ENCODE data around the gene GPAT3.
A peak's percentile ranks its signal among the peaks of the same experiment; 100 is the strongest.

GPAT3 gene

GRCh38 chr4:83510442-83510841, 25.5 kb upstream of the GPAT3 start:
- H3K36me3 ChIP-seq (ENCODE audit: control insufficient read depth, insufficient read depth, low read length), result no peaks in the 10 kb centered on the region
- no peak overlapping the region for H3K27ac ChIP-seq (ENCODE audit: low read depth, low read length)
- no peak overlapping the region for H4K5ac ChIP-seq (ENCODE audit: low read length)
- H3K4ac ChIP-seq (ENCODE audit: low read depth, low read length), result no peak overlapping the region
- no peak overlapping the region for H3K56ac ChIP-seq (ENCODE audit: low read length)
- no peak overlapping the region for H3K23ac ChIP-seq (ENCODE audit: low read length)
- WGBS (ENCODE audit: extremely low coverage, insufficient coverage, low lambda C conversion rate), result no CpG with 5 or more reads among the region's 4 CpGs
- H3K27me3 ChIP-seq (ENCODE audit: insufficient read depth, low read length, poor library complexity), result no peaks in the 10 kb centered on the region
- H3K4me1 ChIP-seq (ENCODE audit: control insufficient read depth, low read depth, low read length), result no peaks in the 10 kb centered on the region
- H3K4me3 ChIP-seq (ENCODE audit: low read length), result no peak overlapping the region
- no peak for DNase-seq
- H3K4me2 ChIP-seq (ENCODE audit: low read length), result no peak overlapping the region
- H3K79me1 ChIP-seq (ENCODE audit: low read length), result no peaks in the 10 kb centered on the region
- no peak overlapping the region for H2BK5ac ChIP-seq (ENCODE audit: low read length)
- no peak overlapping the region for H2BK120ac ChIP-seq (ENCODE audit: low read depth, low read length)
- H3K9ac ChIP-seq (ENCODE audit: low read length), result no peak overlapping the region
- H2BK15ac ChIP-seq (replicated peaks; ENCODE audit: low read depth), result no peak overlapping the region
- H3K79me2 ChIP-seq (ENCODE audit: control insufficient read depth, insufficient read depth, low read length), result no peaks in the 10 kb centered on the region
- H4K8ac ChIP-seq (ENCODE audit: low read depth, low read length), result no peak overlapping the region
- H2AK5ac ChIP-seq (ENCODE audit: low read length), result no peak overlapping the region
- no peak overlapping the region for H3K18ac ChIP-seq (ENCODE audit: low read length)

DNA sequence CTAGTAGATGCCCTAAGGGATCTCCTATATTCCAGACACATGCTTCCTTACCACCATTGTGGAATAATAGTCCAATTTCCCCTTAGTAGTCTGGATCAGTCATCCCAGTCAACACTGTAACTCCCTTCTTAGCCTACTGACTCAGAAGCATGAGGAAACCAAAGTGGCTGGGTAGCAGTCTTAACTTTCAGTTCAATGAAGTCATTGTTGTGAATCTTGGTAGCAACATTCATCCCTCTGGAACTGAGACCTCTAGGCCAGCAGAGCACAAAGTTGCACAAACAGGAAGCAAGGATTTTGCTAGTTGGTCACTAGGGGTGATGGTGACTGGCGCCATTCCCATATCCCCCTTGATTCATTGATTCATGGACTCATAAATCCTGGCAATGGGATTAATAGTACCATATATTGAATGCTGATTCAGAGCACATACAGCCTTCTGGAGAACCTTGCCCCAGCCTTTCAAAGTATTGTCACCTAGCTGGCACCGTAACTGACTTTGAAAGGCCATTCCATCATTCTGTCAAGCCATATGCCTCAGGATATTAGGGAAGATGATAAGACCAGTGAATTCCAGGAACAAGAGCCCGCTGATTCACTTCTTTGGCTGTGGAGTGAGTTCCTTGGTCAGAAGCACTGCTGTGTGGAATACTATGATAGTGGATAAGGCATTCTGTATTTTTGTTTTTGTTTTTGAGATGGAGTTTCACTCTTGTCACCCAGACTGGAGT, 19.7 kb upstream of the GPAT3 start:
- no peak overlapping the region for H4K8ac ChIP-seq (ENCODE audit: low read depth, low read length)
- no CpG with 5 or more reads among the region's 3 CpGs for WGBS (ENCODE audit: extremely low coverage, insufficient coverage, low lambda C conversion rate)
- H2BK120ac ChIP-seq (ENCODE audit: low read depth, low read length), result no peak overlapping the region
- H3K79me2 ChIP-seq (ENCODE audit: control insufficient read depth, insufficient read depth, low read length), result no peaks in the 10 kb centered on the region
- H3K79me1 ChIP-seq (ENCODE audit: low read length), result no peaks in the 10 kb centered on the region
- H2AK5ac ChIP-seq (ENCODE audit: low read length), result no peak overlapping the region
- H2BK15ac ChIP-seq (replicated peaks; ENCODE audit: low read depth), result no peak overlapping the region
- no peak overlapping the region for H4K5ac ChIP-seq (ENCODE audit: low read length)
- no peaks in the 10 kb centered on the region for H3K4me1 ChIP-seq (ENCODE audit: control insufficient read depth, low read depth, low read length)
- no peaks in the 10 kb centered on the region for H3K27me3 ChIP-seq (ENCODE audit: insufficient read depth, low read length, poor library complexity)
- no peaks in the 10 kb centered on the region for H3K36me3 ChIP-seq (ENCODE audit: control insufficient read depth, insufficient read depth, low read length)
- H3K9ac ChIP-seq (ENCODE audit: low read length), result no peak overlapping the region
- H3K4me3 ChIP-seq (ENCODE audit: low read length), result no peak overlapping the region
- no peak overlapping the region for H3K27ac ChIP-seq (ENCODE audit: low read depth, low read length)
- H3K18ac ChIP-seq (ENCODE audit: low read length), result no peak overlapping the region
- H2BK5ac ChIP-seq (ENCODE audit: low read length), result no peak overlapping the region
- H3K4me2 ChIP-seq (ENCODE audit: low read length), result no peak overlapping the region
- no peak overlapping the region for H3K56ac ChIP-seq (ENCODE audit: low read length)
- DNase-seq, result no peak
- no peak overlapping the region for H3K4ac ChIP-seq (ENCODE audit: low read depth, low read length)
- H3K23ac ChIP-seq (ENCODE audit: low read length), result no peak overlapping the region

DNA sequence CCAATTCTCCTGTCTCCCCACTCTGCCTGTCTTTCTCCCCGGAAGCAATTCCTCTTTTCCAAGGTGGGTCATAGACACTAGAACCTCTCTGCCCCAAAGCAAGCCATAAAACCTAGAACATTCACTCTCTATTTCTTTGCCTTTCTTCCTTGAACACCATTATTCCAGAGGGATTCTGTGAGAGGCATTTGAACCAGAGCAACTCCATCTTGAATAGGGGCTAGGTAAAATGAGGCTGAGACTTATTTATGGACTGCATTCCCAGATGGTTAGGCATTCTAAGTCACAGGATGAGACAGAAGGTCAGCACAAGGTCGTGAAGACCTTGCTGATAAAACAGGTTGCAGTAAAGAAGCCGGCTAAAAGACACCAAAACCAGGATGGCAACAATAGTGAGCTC, 13.7 kb upstream of the GPAT3 start:
- Histone ChIP-seq H3K27ac (ENCODE audit: low read depth, low read length) (no peak overlapping the region), H2BK15ac (replicated peaks; ENCODE audit: low read depth) (no peak overlapping the region), H3K27me3 (ENCODE audit: insufficient read depth, low read length, poor library complexity) (no peaks in the 10 kb centered on the region), H3K36me3 (ENCODE audit: control insufficient read depth, insufficient read depth, low read length) (no peaks in the 10 kb centered on the region), H3K4me3 (ENCODE audit: low read length) (no peak overlapping the region), H3K9ac (ENCODE audit: low read length) (no peak overlapping the region), H3K79me2 (ENCODE audit: control insufficient read depth, insufficient read depth, low read length) (no peaks in the 10 kb centered on the region), H2AK5ac (ENCODE audit: low read length) (no peak overlapping the region), H3K4me2 (ENCODE audit: low read length) (no peak overlapping the region), H3K23ac (ENCODE audit: low read length) (no peak overlapping the region), H3K4ac (ENCODE audit: low read depth, low read length) (no peak overlapping the region), H3K18ac (ENCODE audit: low read length) (no peak overlapping the region), H3K79me1 (ENCODE audit: low read length) (no peaks in the 10 kb centered on the region), H4K5ac (ENCODE audit: low read length) (no peak overlapping the region), H4K8ac (ENCODE audit: low read depth, low read length) (no peak overlapping the region), H3K56ac (ENCODE audit: low read length) (no peak overlapping the region), H2BK5ac (ENCODE audit: low read length) (no peak overlapping the region), H2BK120ac (ENCODE audit: low read depth, low read length) (no peak overlapping the region), H3K4me1 (ENCODE audit: control insufficient read depth, low read depth, low read length) (no peaks in the 10 kb centered on the region)
- no CpG with 5 or more reads among the region's 3 CpGs for WGBS (ENCODE audit: extremely low coverage, insufficient coverage, low lambda C conversion rate)
- DNase-seq, result no peak

DNA sequence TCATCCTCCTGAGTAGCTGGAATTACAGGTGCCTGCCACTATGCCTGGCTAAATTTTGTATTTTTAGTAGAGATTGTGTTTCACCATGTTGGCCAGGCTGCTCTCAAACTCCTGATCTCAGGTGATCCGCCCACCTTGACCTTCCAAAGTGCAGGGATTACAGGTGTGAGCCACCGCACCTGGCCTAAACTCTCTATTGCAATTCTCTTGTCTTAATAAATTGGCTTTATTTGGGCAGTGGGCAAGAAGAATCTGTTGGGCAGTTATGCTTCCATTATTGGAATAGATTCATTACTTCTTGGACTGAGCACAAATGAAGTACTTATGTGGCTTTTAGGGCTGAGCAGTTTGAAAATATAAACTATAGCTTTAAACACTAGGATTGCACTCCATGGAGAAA, 8.2 kb upstream of the GPAT3 start:
- Histone ChIP-seq H3K79me1 (ENCODE audit: low read length) (no peaks in the 10 kb centered on the region), H3K9ac (ENCODE audit: low read length) (no peak overlapping the region), H4K8ac (ENCODE audit: low read depth, low read length) (no peak overlapping the region), H3K18ac (ENCODE audit: low read length) (no peak overlapping the region), H3K56ac (ENCODE audit: low read length) (no peak overlapping the region), H2AK5ac (ENCODE audit: low read length) (no peak overlapping the region), H2BK120ac (ENCODE audit: low read depth, low read length) (no peak overlapping the region), H3K27ac (ENCODE audit: low read depth, low read length) (no peak overlapping the region), H3K23ac (ENCODE audit: low read length) (no peak overlapping the region), H4K5ac (ENCODE audit: low read length) (no peak overlapping the region), H3K36me3 (ENCODE audit: control insufficient read depth, insufficient read depth, low read length) (no peaks in the 10 kb centered on the region), H3K27me3 (ENCODE audit: insufficient read depth, low read length, poor library complexity) (no peaks in the 10 kb centered on the region), H3K4ac (ENCODE audit: low read depth, low read length) (no peak overlapping the region), H3K4me2 (ENCODE audit: low read length) (no peak overlapping the region), H3K4me3 (ENCODE audit: low read length) (no peak overlapping the region), H2BK15ac (replicated peaks; ENCODE audit: low read depth) (no peak overlapping the region), H3K79me2 (ENCODE audit: control insufficient read depth, insufficient read depth, low read length) (no peaks in the 10 kb centered on the region), H2BK5ac (ENCODE audit: low read length) (no peak overlapping the region), H3K4me1 (ENCODE audit: control insufficient read depth, low read depth, low read length) (no peaks in the 10 kb centered on the region)
- no CpG with 5 or more reads among the region's 2 CpGs for WGBS (ENCODE audit: extremely low coverage, insufficient coverage, low lambda C conversion rate)
- DNase-seq, result no peak

DNA sequence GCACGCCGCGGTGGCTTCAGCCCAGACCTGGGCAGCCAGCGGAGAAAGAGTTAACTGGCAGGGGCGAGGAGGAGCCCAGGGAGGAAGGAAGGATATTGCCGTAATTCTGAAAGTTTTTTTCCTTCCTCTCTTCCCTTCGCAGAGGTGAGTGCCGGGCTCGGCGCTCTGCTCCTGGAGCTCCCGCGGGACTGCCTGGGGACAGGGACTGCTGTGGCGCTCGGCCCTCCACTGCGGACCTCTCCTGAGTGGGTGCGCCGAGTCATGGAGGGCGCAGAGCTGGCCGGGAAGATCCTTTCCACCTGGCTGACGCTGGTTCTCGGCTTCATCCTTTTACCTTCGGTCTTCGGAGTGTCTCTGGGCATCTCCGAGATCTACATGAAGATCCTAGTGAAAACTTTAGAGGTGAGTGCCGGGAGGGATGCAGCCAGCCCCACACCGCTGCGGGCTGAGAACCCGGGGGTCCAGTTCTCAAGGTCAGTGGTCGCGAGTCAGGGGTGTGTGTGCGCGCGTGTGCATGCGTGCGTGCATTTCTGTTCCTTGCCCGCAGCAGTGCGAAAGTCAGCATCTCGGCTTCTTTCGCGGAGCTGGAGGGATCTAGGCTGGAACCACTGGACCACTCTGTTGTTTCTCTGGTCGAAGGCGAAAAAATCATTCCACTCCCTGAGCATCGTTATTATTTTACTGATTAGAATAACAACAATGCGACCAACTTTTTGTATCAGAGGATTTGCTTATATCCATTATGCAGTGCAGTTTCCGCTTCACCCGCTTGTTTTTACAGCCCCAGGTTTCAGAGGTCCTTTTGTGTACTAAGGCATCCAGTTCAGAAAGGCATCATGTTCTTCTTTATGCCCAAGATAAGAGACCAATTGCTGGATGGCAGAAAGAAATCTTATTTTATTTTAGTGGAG, 709 bp downstream of the GPAT3 start:
- Histone ChIP-seq H3K4me2 (ENCODE audit: low read length) (peak overlapping the region; percentile 45), H3K4ac (ENCODE audit: low read depth, low read length) (no peak overlapping the region), H4K5ac (ENCODE audit: low read length) (no peak overlapping the region), H3K36me3 (ENCODE audit: control insufficient read depth, insufficient read depth, low read length) (no peaks in the 10 kb centered on the region), H3K79me1 (ENCODE audit: low read length) (no peaks in the 10 kb centered on the region), H4K8ac (ENCODE audit: low read depth, low read length) (no peak overlapping the region), H3K4me1 (ENCODE audit: control insufficient read depth, low read depth, low read length) (no peaks in the 10 kb centered on the region), H3K23ac (ENCODE audit: low read length) (no peak overlapping the region), H3K27me3 (ENCODE audit: insufficient read depth, low read length, poor library complexity) (peaks cover 24% of the 10 kb centered on the region), H2BK5ac (ENCODE audit: low read length) (no peak overlapping the region), H3K79me2 (ENCODE audit: control insufficient read depth, insufficient read depth, low read length) (no peaks in the 10 kb centered on the region), H3K9ac (ENCODE audit: low read length) (peak overlapping the region; percentile 74), H3K56ac (ENCODE audit: low read length) (peak overlapping the region; percentile 85), H3K27ac (ENCODE audit: low read depth, low read length) (no peak overlapping the region), H2BK15ac (replicated peaks; ENCODE audit: low read depth) (no peak overlapping the region), H3K4me3 (ENCODE audit: low read length) (peak overlapping the region; percentile 77), H2BK120ac (ENCODE audit: low read depth, low read length) (no peak overlapping the region), H2AK5ac (ENCODE audit: low read length) (no peak overlapping the region), H3K18ac (ENCODE audit: low read length) (no peak overlapping the region)
- no CpG with 5 or more reads among the region's 46 CpGs for WGBS (ENCODE audit: extremely low coverage, insufficient coverage, low lambda C conversion rate)
- DNase-seq, result no peak

All from mesendoderm (in vitro differentiated cells).